Panc1 (cell line): ENCODE results near the gene HK3. TPM values are rescaled to one million over a fixed set of nuclear protein-coding genes. Genes with fewer than 3 reads are reported as not detected.

Experiments
- ATAC-seq: fragments of 200-7000 bp; cut with Tn5 transposase; 2 replicates; pipeline ENCODE4 v1.9.1; 2020; ENCODE audit warnings: mild to moderate bottlenecking, moderate library complexity
- BruUV-seq: library from RNA; stranded (reverse); fragments of 400-500 nt; replicated peaks from 2 replicates; lab custom pipeline; 2021; lab: Mats Ljungman, UMichigan
- CTCF ChIA-PET: fragments of 300-600 bp; sonication (Branson Sonifier 250); formaldehyde crosslinking; loops from one replicate; lab custom pipeline; 2022; ENCODE audit warnings: antibody characterized with exemption; lab: Charles Lee
- POLR2A ChIA-PET: fragments of 300-600 bp; sonication (Branson Sonifier 250); formaldehyde crosslinking; loops from one replicate; lab custom pipeline; 2022; ENCODE audit warnings: antibody characterized with exemption; lab: Charles Lee
- DNase-seq: peaks from one replicate; pipeline ENCODE4 v3.0.0-alpha.2; 2010; ENCODE audit warnings: low read depth, low spot score
- H3K27ac ChIP-seq: 2 replicates; pipeline ENCODE4 v1.5.1; 2011; ENCODE audit warnings: mild to moderate bottlenecking, low read length, inconsistent platforms
- H3K27me3 ChIP-seq: fragments of 200-500 bp; sonication (Bioruptor generic); 2 replicates; pipeline ENCODE4 v1.6.0; 2014; ENCODE audit warnings: low read length, inconsistent platforms; ENCODE audit not compliant: control insufficient read depth, insufficient read depth
- H3K36me3 ChIP-seq: fragments of 200-500 bp; sonication (Bioruptor generic); 2 replicates; pipeline ENCODE4 v1.5.1; 2014; ENCODE audit warnings: inconsistent platforms, mild to moderate bottlenecking, low read length, moderate library complexity; ENCODE audit not compliant: control insufficient read depth, insufficient read depth
- H3K4me1 ChIP-seq: 2 replicates; pipeline ENCODE4 v1.5.1; 2011; ENCODE audit warnings: inconsistent platforms, mild to moderate bottlenecking, low read length, moderate library complexity; ENCODE audit not compliant: control insufficient read depth, insufficient read depth
- H3K4me3 ChIP-seq, 2 experiments: 2 replicates each; pipeline ENCODE4 v1.5.1; 2011 to 2012; ENCODE audit warnings: low read depth in 2 of 2, low read length in 2 of 2, mild to moderate bottlenecking in 2 of 2, inconsistent platforms in 1 of 2, moderate library complexity in 1 of 2
- H3K9me3 ChIP-seq: fragments of 200-500 bp; sonication (Bioruptor generic); 2 replicates; pipeline ENCODE4 v1.5.1; 2014; ENCODE audit warnings: low read depth, mild to moderate bottlenecking, inconsistent platforms, low read length, moderate library complexity; ENCODE audit not compliant: control insufficient read depth, insufficient read depth
- CTCF ChIP-seq: fragments of 450-650 bp; IDR thresholded peaks from 2 replicates; pipeline ENCODE4 v1.5.1; 2017; ENCODE audit warnings: mild to moderate bottlenecking
- POLR2AphosphoS5 ChIP-seq: IDR thresholded peaks from 2 replicates; pipeline ENCODE4 v1.6.1; 2012; ENCODE audit warnings: mild to moderate bottlenecking, low read depth, low read length, moderate library complexity
- REST ChIP-seq, 2 experiments: IDR thresholded peaks; 2 replicates each; pipeline ENCODE4 v1.6.1; 2011 to 2012; ENCODE audit warnings: low read depth in 2 of 2, control low read depth in 1 of 2, low read length in 1 of 2, mild to moderate bottlenecking in 1 of 2, moderate library complexity in 1 of 2; ENCODE audit not compliant: insufficient read depth in 1 of 2
- SIN3A ChIP-seq: IDR thresholded peaks from 2 replicates; pipeline ENCODE4 v1.6.1; 2012; ENCODE audit warnings: low read depth, mild to moderate bottlenecking, low read length, moderate library complexity, borderline replicate concordance; ENCODE audit not compliant: insufficient read depth
- TCF7L2 ChIP-seq: IDR thresholded peaks from 2 replicates; pipeline ENCODE4 v1.6.1; 2011; ENCODE audit warnings: mild to moderate bottlenecking, low read depth, low read length, inconsistent platforms
- in situ Hi-C: cut with HindIII; loops from 2 replicates; pipeline ENCODE4 v1.10.0; 2016; ENCODE audit warnings: low sequenced_read_pairs, low pct_unique_long_range_greater_than_20kb
- intact Hi-C: fragments of 100-400 bp; cut with micrococcal nuclease; formaldehyde crosslinking; loops from one replicate; pipeline ENCODE4 v1.10.0; 2022; ENCODE audit not compliant: unreplicated experiment
- total RNA-seq: library from RNA; stranded (reverse); gene quantifications from one replicate; pipeline ENCODE4 v1.2.1, GENCODE V29; 2021; ENCODE audit not compliant: unreplicated experiment

The HK3 gene
- total RNA-seq, 1 experiment from 2014 or later: not detected

DNA sequence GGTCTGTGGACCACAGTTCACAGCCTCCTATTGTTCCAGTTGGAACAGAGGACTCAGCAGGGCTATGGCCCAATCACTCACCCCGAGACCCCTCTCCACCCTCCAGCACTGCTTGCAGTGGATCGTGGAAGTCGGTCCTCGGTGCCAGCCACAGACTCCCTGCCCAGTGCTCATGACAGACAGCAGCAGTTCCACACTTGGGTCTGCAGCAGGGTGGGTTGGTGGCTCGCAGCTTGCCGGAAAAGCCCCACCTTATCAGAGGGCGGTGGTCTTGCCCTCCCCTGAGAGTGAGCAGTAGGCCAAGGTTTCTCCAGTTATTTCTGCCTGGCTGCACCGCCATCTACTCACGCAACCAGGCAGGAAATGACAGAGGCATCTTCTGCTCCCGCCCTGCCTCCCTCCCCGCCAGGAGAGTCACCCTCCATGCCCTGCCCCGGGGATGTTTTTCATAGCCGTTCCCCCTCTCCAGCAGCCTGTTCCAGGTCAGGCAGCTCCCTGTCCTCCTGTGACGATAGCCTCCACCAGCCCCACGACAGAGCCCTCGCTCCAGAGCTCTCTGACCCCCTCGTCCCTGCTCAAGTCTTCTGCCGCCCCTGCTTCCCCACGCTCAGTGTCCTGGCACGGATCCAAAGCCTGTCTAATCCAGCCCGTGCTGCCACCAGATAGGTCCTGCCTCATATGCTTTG is 54.3 kb downstream of the HK3 start:
- no peak for DNase-seq
- intact Hi-C loops: no loop called here
- POLR2A ChIA-PET: no interaction called here
- Histone ChIP-seq H3K9me3 (no peaks in the 10 kb centered on the region), H3K27ac (no peak overlapping the region), H3K36me3 (no peaks in the 10 kb centered on the region), H3K27me3 (no peaks in the 10 kb centered on the region; the same call in 1 of the 2 replicates), H3K4me1 (no peaks in the 10 kb centered on the region), H3K4me3 (no peak overlapping the region)
- in situ Hi-C loops: no loop called here
- CTCF ChIA-PET: interaction anchor here (0.5 kb wide), 1 partner anchor 458 kb away, joined by 6 read pairs; no protein-coding TSS in a partner anchor
- no TSS peak for BruUV-seq
- TF ChIP-seq TCF7L2 (no peak), CTCF (no peak), POLR2AphosphoS5 (no peak), SIN3A (no peak), REST (IDR thresholded peaks at IDR 0.05; ENCODE audit: insufficient read depth in 1 of 2, low read depth in 2 of 2, low read length in 1 of 2) (no peak)
- peak; percentile 43 for ATAC-seq

DNA sequence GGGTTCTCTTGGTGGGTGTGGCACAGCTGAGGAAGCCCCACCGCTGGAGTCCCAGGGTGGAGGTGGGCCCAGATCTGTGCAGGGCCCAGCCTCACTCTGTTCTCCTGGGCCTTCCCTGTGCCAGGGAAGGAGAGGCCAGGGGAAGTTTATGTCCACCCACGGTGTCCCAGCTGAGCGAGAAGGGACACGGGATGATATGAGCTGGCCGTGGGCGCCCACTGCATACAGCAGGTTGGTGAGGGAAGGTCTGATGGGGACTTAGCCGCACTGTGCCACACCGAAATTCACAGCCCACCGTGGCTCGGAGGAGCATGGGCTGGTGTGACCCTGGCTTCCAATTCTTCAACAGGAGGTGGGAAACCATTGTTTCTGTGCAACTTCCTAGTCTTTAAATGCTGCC is 54.9 kb downstream of the HK3 start:
- Histone ChIP-seq H3K27ac (no peak overlapping the region), H3K36me3 (no peaks in the 10 kb centered on the region), H3K9me3 (no peaks in the 10 kb centered on the region), H3K27me3 (no peaks in the 10 kb centered on the region; the same call in 1 of the 2 replicates), H3K4me1 (no peaks in the 10 kb centered on the region), H3K4me3 (no peak overlapping the region)
- ATAC-seq (peak; percentile 24; the same call in 1 of the 2 replicates), DNase-seq (no peak)
- in situ Hi-C loops (no loop called here), intact Hi-C loops (no loop called here)
- ChIA-PET POLR2A (no interaction called here), CTCF (interaction anchor here (0.5 kb wide), 1 partner anchor 457 kb away, joined by 6 read pairs; no protein-coding TSS in a partner anchor)
- no TSS peak for BruUV-seq
- no peak for TF ChIP-seq CTCF
